ENCODE measurements around the gene OR52E5. TPM values are rescaled to one million over a fixed set of nuclear protein-coding genes. Genes with fewer than 3 reads are reported as not detected.

The OR52E5 gene
- total RNA-seq, 1 donor: not detected

DNA sequence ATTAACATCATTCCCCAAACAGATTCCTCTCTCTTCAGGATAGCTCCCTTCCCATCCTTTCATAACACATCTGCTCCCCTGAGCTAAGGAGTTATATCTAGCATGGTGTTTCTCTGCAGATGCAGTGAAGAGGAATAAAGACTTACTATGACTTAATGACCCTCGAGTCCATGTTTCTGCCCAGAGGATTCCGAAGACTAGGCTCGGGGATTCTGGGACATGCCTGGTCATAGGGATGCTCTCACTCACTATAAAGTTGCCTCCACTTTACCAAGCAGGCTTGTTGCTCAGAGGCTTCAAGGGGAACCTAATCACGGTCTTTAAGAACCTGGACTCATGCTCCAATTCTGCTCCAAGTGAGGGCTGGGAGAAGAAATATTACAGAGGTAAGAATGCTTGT, 12.7 kb upstream of the OR52E5 start, which contains the start of gene OR52E4:
OR52E4 (plus strand) TSS at position 301 of the 400 bp plus-strand sequence. CDS start 3,664 bp downstream, outside the sequence.
- no peak for DNase-seq (ENCODE audit: low read depth)
- H3K4me3 ChIP-seq (ENCODE audit: low read depth, low read length): no peak within 1 kb of the TSS
- TF ChIP-seq, protein P1, sequence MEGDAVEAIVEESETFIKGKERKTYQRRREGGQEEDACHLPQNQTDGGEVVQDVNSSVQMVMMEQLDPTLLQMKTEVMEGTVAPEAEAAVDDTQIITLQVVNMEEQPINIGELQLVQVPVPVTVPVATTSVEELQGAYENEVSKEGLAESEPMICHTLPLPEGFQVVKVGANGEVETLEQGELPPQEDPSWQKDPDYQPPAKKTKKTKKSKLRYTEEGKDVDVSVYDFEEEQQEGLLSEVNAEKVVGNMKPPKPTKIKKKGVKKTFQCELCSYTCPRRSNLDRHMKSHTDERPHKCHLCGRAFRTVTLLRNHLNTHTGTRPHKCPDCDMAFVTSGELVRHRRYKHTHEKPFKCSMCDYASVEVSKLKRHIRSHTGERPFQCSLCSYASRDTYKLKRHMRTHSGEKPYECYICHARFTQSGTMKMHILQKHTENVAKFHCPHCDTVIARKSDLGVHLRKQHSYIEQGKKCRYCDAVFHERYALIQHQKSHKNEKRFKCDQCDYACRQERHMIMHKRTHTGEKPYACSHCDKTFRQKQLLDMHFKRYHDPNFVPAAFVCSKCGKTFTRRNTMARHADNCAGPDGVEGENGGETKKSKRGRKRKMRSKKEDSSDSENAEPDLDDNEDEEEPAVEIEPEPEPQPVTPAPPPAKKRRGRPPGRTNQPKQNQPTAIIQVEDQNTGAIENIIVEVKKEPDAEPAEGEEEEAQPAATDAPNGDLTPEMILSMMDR (IDR thresholded peaks at IDR 0.05; ENCODE audit: insufficient read depth, low read depth, low read length): no peak

DNA sequence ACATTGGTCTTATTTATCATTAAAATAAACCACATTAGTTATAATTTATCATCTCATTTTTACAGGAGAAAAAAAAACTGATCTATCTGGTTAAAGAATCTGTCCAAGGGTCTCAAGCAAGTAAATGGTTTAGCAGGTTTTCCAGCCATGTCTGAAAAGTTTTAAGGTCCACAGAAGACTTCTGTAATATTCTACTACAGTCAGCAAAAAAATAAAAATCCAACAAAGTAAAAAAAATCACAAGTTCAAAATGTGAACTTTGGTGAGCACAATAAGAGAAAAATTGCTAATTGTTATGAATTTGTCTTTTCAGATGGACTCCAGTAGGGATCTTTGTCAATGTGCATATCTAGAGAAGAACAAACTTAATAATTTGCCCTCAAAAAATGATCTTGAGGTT, 11.3 kb upstream of the OR52E5 start:
- TF ChIP-seq, protein P1 (IDR thresholded peaks at IDR 0.05; ENCODE audit: insufficient read depth, low read depth, low read length): no peak
- DNase-seq (ENCODE audit: low read depth): no peak
- no peak overlapping the region for H3K4me3 ChIP-seq (ENCODE audit: low read depth, low read length)

DNA sequence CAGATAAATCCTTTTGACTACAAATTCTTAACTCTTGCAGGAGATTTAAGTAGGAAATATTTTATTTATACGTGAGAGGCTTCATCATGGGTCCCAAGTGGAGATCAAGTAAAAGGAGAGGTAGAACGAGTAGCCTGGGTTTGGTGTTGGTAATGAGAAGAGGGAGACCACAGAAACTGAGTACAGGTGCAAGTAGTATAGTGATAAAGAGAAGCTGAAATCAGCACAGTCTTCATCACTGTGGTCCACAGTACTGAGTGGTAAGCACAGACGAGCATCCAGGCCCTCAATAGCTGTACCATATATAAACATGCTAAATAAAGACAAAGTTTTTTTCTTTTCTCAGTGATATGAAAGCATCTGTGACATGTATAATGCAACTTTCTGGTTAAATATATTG, 5.8 kb upstream of the OR52E5 start:
- no peak overlapping the region for H3K4me3 ChIP-seq (ENCODE audit: low read depth, low read length)
- no peak for DNase-seq (ENCODE audit: low read depth)
- TF ChIP-seq, protein P1 (IDR thresholded peaks at IDR 0.05; ENCODE audit: insufficient read depth, low read depth, low read length): no peak

DNA sequence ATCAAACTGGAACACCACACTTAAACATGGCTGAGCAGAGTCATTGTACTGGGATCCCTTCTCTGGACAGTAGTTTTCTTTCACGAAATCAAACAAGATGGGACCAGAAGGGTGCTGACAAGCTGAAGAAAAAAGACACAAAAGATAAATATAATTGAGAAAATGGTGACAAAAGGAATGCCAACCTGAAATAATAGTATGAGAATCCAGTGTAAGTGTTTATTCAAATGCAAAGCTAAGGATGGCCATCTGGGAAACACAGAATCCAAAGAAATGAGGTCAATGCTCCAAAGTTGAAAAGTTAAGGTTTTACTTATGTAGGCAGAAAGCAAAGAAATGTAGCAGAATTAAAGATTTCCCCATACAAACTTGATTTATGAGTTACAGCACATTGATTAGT, 5.3 kb upstream of the OR52E5 start:
- no peak for DNase-seq (ENCODE audit: low read depth)
- TF ChIP-seq, protein P1 (IDR thresholded peaks at IDR 0.05; ENCODE audit: insufficient read depth, low read depth, low read length): no peak
- no peak overlapping the region for H3K4me3 ChIP-seq (ENCODE audit: low read depth, low read length)

DNA sequence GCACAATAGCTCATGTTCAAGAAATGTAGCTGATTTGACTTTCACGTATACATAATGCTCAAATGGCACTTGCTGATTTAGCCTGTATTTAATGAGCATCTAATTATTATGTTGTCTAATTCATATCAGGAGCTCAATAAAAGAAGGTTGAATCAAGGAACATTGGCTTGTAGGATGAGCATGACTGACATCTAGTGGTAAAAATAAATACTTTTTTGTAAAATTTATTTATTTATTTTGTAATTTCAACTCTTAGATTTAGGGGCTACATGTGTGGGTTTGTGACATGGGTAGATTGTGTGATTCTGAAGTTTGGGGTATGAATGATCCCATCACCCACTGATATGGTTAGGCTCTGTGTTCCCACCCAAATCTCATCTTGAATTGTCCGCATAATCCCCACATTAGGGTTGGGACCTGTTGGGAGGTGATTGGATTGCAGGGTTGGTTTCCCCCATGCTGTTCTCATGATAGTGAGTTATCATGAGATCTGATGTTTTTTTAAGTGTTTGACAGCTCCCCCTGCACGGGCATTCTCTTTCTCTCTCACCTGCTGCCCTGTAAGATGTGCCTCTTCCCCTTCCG, 1.7 kb upstream of the OR52E5 start:
- TF ChIP-seq, protein P1 (IDR thresholded peaks at IDR 0.05; ENCODE audit: insufficient read depth, low read depth, low read length): peak; percentile 43
- DNase-seq (ENCODE audit: low read depth): peak; percentile 19
- H3K4me3 ChIP-seq (ENCODE audit: low read depth, low read length): no peak overlapping the region

DNA sequence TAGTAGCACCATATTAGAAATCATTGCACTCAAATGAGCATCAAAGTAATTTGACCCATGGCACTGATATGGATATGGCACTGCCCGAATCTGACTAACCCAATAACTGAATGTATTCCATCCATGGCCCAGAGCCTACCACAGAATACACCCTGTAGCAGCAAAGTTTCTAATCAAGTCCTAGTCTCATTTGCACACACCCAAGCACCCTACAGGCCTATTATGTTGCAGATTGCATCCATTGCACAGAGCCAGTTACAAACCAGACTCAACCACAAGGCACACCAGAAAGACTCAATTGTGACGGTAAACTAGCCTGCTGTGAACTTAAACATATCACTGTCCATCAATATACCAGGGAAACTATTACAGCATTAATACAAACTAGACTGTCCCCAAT, 6.5 kb downstream of the OR52E5 start:
- no peak overlapping the region for H3K4me3 ChIP-seq (ENCODE audit: low read depth, low read length)
- TF ChIP-seq, protein P1 (IDR thresholded peaks at IDR 0.05; ENCODE audit: insufficient read depth, low read depth, low read length): no peak

DNA sequence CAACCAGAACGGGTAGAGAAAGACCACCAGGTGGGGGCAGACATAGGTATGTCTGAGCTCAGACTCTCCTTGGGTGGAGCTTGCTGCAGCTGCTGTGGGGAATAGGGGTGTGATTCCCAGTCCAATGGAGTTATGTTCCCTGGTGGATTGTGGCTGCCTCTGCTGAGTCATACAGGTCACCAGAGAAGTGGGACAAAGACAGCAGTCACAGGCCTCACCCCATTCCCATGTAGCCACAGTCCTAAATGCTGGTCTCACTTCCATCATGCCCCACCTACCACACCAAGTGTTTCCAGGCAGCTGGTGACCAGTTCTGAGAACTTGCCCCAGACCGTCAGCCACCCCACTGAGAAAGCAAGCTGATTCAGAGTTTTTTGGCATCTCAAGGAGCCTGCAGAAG, 17.5 kb downstream of the OR52E5 start:
- TF ChIP-seq, protein P1 (IDR thresholded peaks at IDR 0.05; ENCODE audit: insufficient read depth, low read depth, low read length): no peak
- DNase-seq (ENCODE audit: low read depth): no peak
- H3K4me3 ChIP-seq (ENCODE audit: low read depth, low read length): no peak overlapping the region

More for the DNA sequence above, 6.5 kb downstream of the OR52E5 start:
- DNase-seq (ENCODE audit: low read depth): no peak

All from fibroblast of villous mesenchyme (primary cell).